NB4 (cell line): ENCODE data around the gene ADAM33.

ENCODE experiments used
- DNase-seq: peaks from one replicate; pipeline ENCODE4 v3.0.0; 2010; ENCODE audit warnings: low read depth
- H3K4me3 ChIP-seq: one replicate; pipeline ENCODE4 v1.5.1; 2011; ENCODE audit warnings: mild to moderate bottlenecking, low read depth, low read length, moderate library complexity
- CTCF ChIP-seq: IDR thresholded peaks from one replicate; pipeline ENCODE4 v1.5.1; 2012; ENCODE audit warnings: low read depth, low read length
- MAX ChIP-seq: IDR thresholded peaks from 2 replicates; pipeline ENCODE4 v1.6.1; 2011; ENCODE audit warnings: low read depth, low read length
- MYC ChIP-seq: IDR thresholded peaks from 2 replicates; pipeline ENCODE4 v1.6.1; 2011; ENCODE audit warnings: low read depth, low read length
- POLR2A ChIP-seq: IDR thresholded peaks from 2 replicates; pipeline ENCODE4 v1.6.1; 2011; ENCODE audit warnings: mild to moderate bottlenecking; ENCODE audit not compliant: insufficient read length; ENCODE audit errors: extremely low read depth

The ADAM33 gene

GRCh38 chr20:3710703-3711483, 29.1 kb upstream of the ADAM33 start:
- peak; percentile 75 for DNase-seq
- no peak overlapping the region for H3K4me3 ChIP-seq
- TF ChIP-seq MAX (0 out of 2 replicates have a peak, but pooled peaks have one; percentile 9), MYC (no peak), CTCF (peak; percentile 83), POLR2A (no peak)

GRCh38 chr20:3710011-3710466, 28.2 kb upstream of the ADAM33 start:
- TF ChIP-seq CTCF (peak; percentile 2), POLR2A (no peak), MYC (no peak), MAX (no peak)
- peak; percentile 34 for DNase-seq
- H3K4me3 ChIP-seq: no peak overlapping the region

GRCh38 chr20:3707508-3707899, 25.7 kb upstream of the ADAM33 start:
- no peak for TF ChIP-seq CTCF
- TF ChIP-seq POLR2A: no peak
- no peak for TF ChIP-seq MAX
- TF ChIP-seq MYC: no peak
- no peak overlapping the region for H3K4me3 ChIP-seq
- no peak for DNase-seq

GRCh38 chr20:3706774-3707507, 25.1 kb upstream of the ADAM33 start:
- DNase-seq: no peak
- no peak for TF ChIP-seq MAX
- no peak overlapping the region for H3K4me3 ChIP-seq

GRCh38 chr20:3705970-3706739, 24.3 kb upstream of the ADAM33 start:
- DNase-seq: no peak
- no peak overlapping the region for H3K4me3 ChIP-seq
- TF ChIP-seq CTCF (no peak), POLR2A (no peak), MAX (no peak), MYC (no peak)
